ENCODE data around the gene ADSL. TPM values are rescaled to one million over a fixed set of nuclear protein-coding genes. Genes with fewer than 3 reads are reported as not detected.

ADSL gene
- total and polyA plus RNA-seq, 2 experiments from 2014 or later: 72.5 to 123 TPM

GRCh38 chr22:40367342-40367741, 21.0 kb downstream of the ADSL start:
- peaks cover 18% of the 10 kb centered on the region for H3K79me2 ChIP-seq (ENCODE audit: insufficient read depth)
- peaks cover 12% of the 10 kb centered on the region; the same call in 1 of the 2 replicates for H3F3A ChIP-seq (ENCODE audit: insufficient read depth)
- H3K9me2 ChIP-seq (ENCODE audit: insufficient read depth): no peaks in the 10 kb centered on the region
- in situ Hi-C loops (cut with MboI): no loop called here
- no peak for DNase-seq
- H3K4me3 ChIP-seq: no peak overlapping the region
- no peaks in the 10 kb centered on the region for H3K27me3 ChIP-seq (replicated peaks; ENCODE audit: insufficient read depth)
- H3K9me3 ChIP-seq (ENCODE audit: low read depth): no peaks in the 10 kb centered on the region
- H3K36me3 ChIP-seq (ENCODE audit: low read depth): peaks cover 39% of the 10 kb centered on the region
- H3K9ac ChIP-seq: no peak overlapping the region
- H3K4me2 ChIP-seq (ENCODE audit: unreplicated experiment): no peak overlapping the region
- H2AFZ ChIP-seq: no peak overlapping the region
- H3K4me1 ChIP-seq (ENCODE audit: insufficient read depth): peaks cover 11% of the 10 kb centered on the region
- TF ChIP-seq EZH2phosphoT487 (IDR thresholded peaks at IDR 0.05; ENCODE audit: insufficient read depth, low read depth) (no peak), EZH2 (IDR thresholded peaks at IDR 0.05; ENCODE audit: insufficient read depth, poor library complexity, severe bottlenecking) (no peak)
- H3K27ac ChIP-seq: no peak overlapping the region
- H4K20me1 ChIP-seq (ENCODE audit: insufficient read depth): no peaks in the 10 kb centered on the region
- WGBS, 2 experiments (ENCODE audit: low coverage in 1 of 2, low lambda C conversion rate in 2 of 2, missing lambda C conversion rate in 2 of 2): 67 to 69% methylated on average over 6 of the region's 6 CpGs

GRCh38 chr22:40368016-40368415, 21.7 kb downstream of the ADSL start:
- 95 to 96% methylated on average over 6 of the region's 6 CpGs for WGBS, 2 experiments (ENCODE audit: low coverage in 1 of 2, low lambda C conversion rate in 2 of 2, missing lambda C conversion rate in 2 of 2)
- Histone ChIP-seq H3K27me3 (replicated peaks; ENCODE audit: insufficient read depth) (no peaks in the 10 kb centered on the region), H3K36me3 (ENCODE audit: low read depth) (peaks cover 33% of the 10 kb centered on the region)

DNA sequence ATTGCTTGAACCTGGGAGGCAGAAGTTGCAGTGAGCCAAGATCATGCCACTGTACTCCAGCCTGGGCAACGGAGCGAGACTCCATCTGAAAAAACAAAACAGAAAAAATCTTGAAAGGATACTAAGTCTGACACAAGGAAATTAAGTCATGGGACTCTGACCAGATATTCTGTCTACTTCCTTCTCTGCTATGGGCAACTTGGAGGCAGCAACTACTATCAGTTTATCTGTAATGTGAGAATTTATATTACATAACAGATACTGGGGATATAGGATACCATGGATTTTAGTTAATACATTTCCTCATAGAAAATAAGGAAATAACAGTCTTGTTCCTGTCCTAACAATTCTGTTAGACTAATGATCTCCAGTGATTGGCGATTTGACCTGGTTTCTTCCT, 22.5 kb downstream of the ADSL start:
- H3K4me1 ChIP-seq (ENCODE audit: insufficient read depth): no peaks in the 10 kb centered on the region
- no peak overlapping the region for H3K4me3 ChIP-seq
- no peaks in the 10 kb centered on the region for H3K9me2 ChIP-seq (ENCODE audit: insufficient read depth)
- peaks cover 30% of the 10 kb centered on the region for H3K36me3 ChIP-seq (ENCODE audit: low read depth)
- H3K27me3 ChIP-seq (replicated peaks; ENCODE audit: insufficient read depth): no peaks in the 10 kb centered on the region
- no peak overlapping the region for H3K27ac ChIP-seq
- no peak overlapping the region for H3K9ac ChIP-seq
- TF ChIP-seq EZH2phosphoT487 (IDR thresholded peaks at IDR 0.05; ENCODE audit: insufficient read depth, low read depth): no peak
- no peak for TF ChIP-seq EZH2 (IDR thresholded peaks at IDR 0.05; ENCODE audit: insufficient read depth, poor library complexity, severe bottlenecking)
- H3K9me3 ChIP-seq (ENCODE audit: low read depth): no peaks in the 10 kb centered on the region
- H4K20me1 ChIP-seq (ENCODE audit: insufficient read depth): no peaks in the 10 kb centered on the region
- peaks cover 13% of the 10 kb centered on the region; the same call in 1 of the 2 replicates for H3F3A ChIP-seq (ENCODE audit: insufficient read depth)
- DNase-seq: no peak
- H3K79me2 ChIP-seq (ENCODE audit: insufficient read depth): peaks cover 32% of the 10 kb centered on the region
- H3K4me2 ChIP-seq (ENCODE audit: unreplicated experiment): no peak overlapping the region
- no peak overlapping the region for H2AFZ ChIP-seq
- 94 to 99% methylated on average over 3 of the region's 3 CpGs for WGBS, 2 experiments (ENCODE audit: low coverage in 1 of 2, low lambda C conversion rate in 2 of 2, missing lambda C conversion rate in 2 of 2)
- in situ Hi-C loops (cut with MboI): no loop called here

More at GRCh38 chr22:40368016-40368415, 21.7 kb downstream of the ADSL start:
- no peak for DNase-seq
- H3K9me2 ChIP-seq (ENCODE audit: insufficient read depth): no peaks in the 10 kb centered on the region
- no peak overlapping the region for H3K4me3 ChIP-seq
- H3K4me2 ChIP-seq (ENCODE audit: unreplicated experiment): no peak overlapping the region
- TF ChIP-seq EZH2phosphoT487 (IDR thresholded peaks at IDR 0.05; ENCODE audit: insufficient read depth, low read depth): no peak
- no peak for TF ChIP-seq EZH2 (IDR thresholded peaks at IDR 0.05; ENCODE audit: insufficient read depth, poor library complexity, severe bottlenecking)
- H3K79me2 ChIP-seq (ENCODE audit: insufficient read depth): peaks cover 25% of the 10 kb centered on the region
- in situ Hi-C loops (cut with MboI): no loop called here
- no peak overlapping the region for H3K9ac ChIP-seq
- H3K27ac ChIP-seq: no peak overlapping the region
- no peaks in the 10 kb centered on the region for H4K20me1 ChIP-seq (ENCODE audit: insufficient read depth)
- H3K9me3 ChIP-seq (ENCODE audit: low read depth): no peaks in the 10 kb centered on the region
- peaks cover 4% of the 10 kb centered on the region for H3K4me1 ChIP-seq (ENCODE audit: insufficient read depth)
- no peak overlapping the region for H2AFZ ChIP-seq
- peaks cover 14% of the 10 kb centered on the region; the same call in 1 of the 2 replicates for H3F3A ChIP-seq (ENCODE audit: insufficient read depth)

DNA sequence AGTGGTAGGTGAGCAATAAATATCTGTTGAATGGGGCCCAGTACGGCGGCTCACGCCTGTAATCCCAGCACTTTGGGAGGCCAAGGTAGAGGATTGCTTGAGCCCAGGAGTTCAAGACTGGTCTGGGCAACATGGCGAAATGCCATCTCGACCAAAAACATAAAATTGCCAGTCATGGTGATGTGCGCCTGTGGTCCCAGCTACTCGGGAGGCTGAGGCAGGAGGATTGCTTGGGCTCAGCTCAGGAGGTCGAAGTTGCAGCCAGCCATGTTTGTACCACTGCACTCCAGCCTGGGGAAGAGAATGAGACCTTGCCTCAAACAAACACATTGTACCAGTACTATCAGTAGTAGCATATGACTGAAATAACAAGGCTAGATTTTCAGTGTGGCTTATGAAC, 28.3 kb downstream of the ADSL start:
- TF ChIP-seq EZH2phosphoT487 (IDR thresholded peaks at IDR 0.05; ENCODE audit: insufficient read depth, low read depth): no peak
- no peak for TF ChIP-seq EZH2 (IDR thresholded peaks at IDR 0.05; ENCODE audit: insufficient read depth, poor library complexity, severe bottlenecking)
- Histone ChIP-seq H3K4me2 (ENCODE audit: unreplicated experiment) (no peak overlapping the region), H3K9ac (no peak overlapping the region), H3K79me2 (ENCODE audit: insufficient read depth) (peaks cover 89% of the 10 kb centered on the region), H3K9me2 (ENCODE audit: insufficient read depth) (no peaks in the 10 kb centered on the region), H3K27me3 (replicated peaks; ENCODE audit: insufficient read depth) (no peaks in the 10 kb centered on the region), H3F3A (ENCODE audit: insufficient read depth) (peaks cover 6% of the 10 kb centered on the region; the same call in 1 of the 2 replicates), H4K20me1 (ENCODE audit: insufficient read depth) (no peaks in the 10 kb centered on the region), H3K36me3 (ENCODE audit: low read depth) (no peaks in the 10 kb centered on the region), H3K4me1 (ENCODE audit: insufficient read depth) (no peaks in the 10 kb centered on the region), H3K4me3 (no peak overlapping the region), H3K27ac (no peak overlapping the region), H3K9me3 (ENCODE audit: low read depth) (no peaks in the 10 kb centered on the region), H2AFZ (no peak overlapping the region)
- in situ Hi-C loops (cut with MboI): no loop called here
- 91 to 95% methylated on average over 8 of the region's 8 CpGs for WGBS, 2 experiments (ENCODE audit: low coverage in 1 of 2, low lambda C conversion rate in 2 of 2, missing lambda C conversion rate in 2 of 2)
- DNase-seq: no peak

GRCh38 chr22:40376149-40376548, 29.8 kb downstream of the ADSL start:
- in situ Hi-C loops (cut with MboI): no loop called here
- no peak overlapping the region for H3K9ac ChIP-seq
- 81 to 86% methylated on average over 5 of the region's 5 CpGs for WGBS, 2 experiments (ENCODE audit: low coverage in 1 of 2, low lambda C conversion rate in 2 of 2, missing lambda C conversion rate in 2 of 2)
- H3K4me3 ChIP-seq: no peak overlapping the region
- 0 out of 2 replicates have a peak, but pooled peaks cover 4% of the 10 kb centered on the region for H3F3A ChIP-seq (ENCODE audit: insufficient read depth)
- H3K79me2 ChIP-seq (ENCODE audit: insufficient read depth): peaks cover 99% of the 10 kb centered on the region
- H4K20me1 ChIP-seq (ENCODE audit: insufficient read depth): no peaks in the 10 kb centered on the region
- H3K9me3 ChIP-seq (ENCODE audit: low read depth): no peaks in the 10 kb centered on the region
- H3K9me2 ChIP-seq (ENCODE audit: insufficient read depth): no peaks in the 10 kb centered on the region
- no peak overlapping the region for H2AFZ ChIP-seq
- DNase-seq: no peak
- no peaks in the 10 kb centered on the region for H3K4me1 ChIP-seq (ENCODE audit: insufficient read depth)
- no peaks in the 10 kb centered on the region for H3K27me3 ChIP-seq (replicated peaks; ENCODE audit: insufficient read depth)
- no peak overlapping the region for H3K27ac ChIP-seq
- no peaks in the 10 kb centered on the region for H3K36me3 ChIP-seq (ENCODE audit: low read depth)
- H3K4me2 ChIP-seq (ENCODE audit: unreplicated experiment): no peak overlapping the region
- TF ChIP-seq EZH2phosphoT487 (IDR thresholded peaks at IDR 0.05; ENCODE audit: insufficient read depth, low read depth) (no peak), EZH2 (IDR thresholded peaks at IDR 0.05; ENCODE audit: insufficient read depth, poor library complexity, severe bottlenecking) (no peak)

All from GM23248 (cell line).